Measurements from ENCODE around the gene ERFE. TPM values are rescaled to one million over a fixed set of nuclear protein-coding genes. Genes with fewer than 3 reads are reported as not detected.

Gene ERFE
- total RNA-seq, 4 donors from 2014 or later = 0.85 TPM; not detected in 3

GRCh38 chr2:238144262-238144661, 14.5 kb upstream of the ERFE start:
- TF ChIP-seq CTCF (IDR thresholded peaks at IDR 0.05; ENCODE audit: low read depth) = no peak

- TF ChIP-seq CTCF (IDR thresholded peaks at IDR 0.05; ENCODE audit: low read depth) = no peak
Observed at GRCh38 chr2:238145046-238145445, 13.7 kb upstream of the ERFE start.

GRCh38 chr2:238145851-238146250, 12.9 kb upstream of the ERFE start:
- TF ChIP-seq CTCF (IDR thresholded peaks at IDR 0.05; ENCODE audit: low read depth) = no peak

- no peak for TF ChIP-seq CTCF (IDR thresholded peaks at IDR 0.05; ENCODE audit: low read depth)
Observed at GRCh38 chr2:238146884-238147544, 11.8 kb upstream of the ERFE start.

GRCh38 chr2:238148981-238149380, 9.8 kb upstream of the ERFE start:
- TF ChIP-seq CTCF (IDR thresholded peaks at IDR 0.05; ENCODE audit: low read depth) = no peak

GRCh38 chr2:238149841-238150572, 8.8 kb upstream of the ERFE start:
- no peak for TF ChIP-seq CTCF (IDR thresholded peaks at IDR 0.05; ENCODE audit: low read depth)

- no peak for TF ChIP-seq CTCF (IDR thresholded peaks at IDR 0.05; ENCODE audit: low read depth)
Observed at GRCh38 chr2:238150686-238151085, 8.1 kb upstream of the ERFE start.

All from subcutaneous adipose tissue (tissue), 4 donors.